IPS-18c (cell line): ENCODE data around the gene ZBTB45.
"Not testable (repeated sequence)": the region's sequence is repeated elsewhere in the genome, so short reads cannot be mapped to it uniquely, and the experiment has no call there.

Experiments used
- H3K4me3 ChIP-seq: 2 replicates; pipeline ENCODE4 v1.7.0; 2013; ENCODE audit warnings: low read depth, mild to moderate bottlenecking, low read length, moderate library complexity; ENCODE audit not compliant: insufficient read depth
- H3K9me3 ChIP-seq: one replicate; pipeline ENCODE4 v1.6.1; 2013; ENCODE audit warnings: mild to moderate bottlenecking, low read length, moderate library complexity; ENCODE audit not compliant: control insufficient read depth, insufficient read depth

Gene ZBTB45

GRCh38 chr19:58474291-58474996 is 45.2 kb downstream of the ZBTB45 start:
- Histone ChIP-seq H3K4me3 (no peak overlapping the region), H3K9me3 (no peaks in the 10 kb centered on the region)

- H3K9me3 ChIP-seq = no peaks in the 10 kb centered on the region
- H3K4me3 ChIP-seq = no peak overlapping the region
Measured at GRCh38 chr19:58473775-58474174, 45.8 kb downstream of the ZBTB45 start.

GRCh38 chr19:58471736-58472135 is 47.9 kb downstream of the ZBTB45 start:
- Histone ChIP-seq H3K9me3 (no peaks in the 10 kb centered on the region), H3K4me3 (no peak overlapping the region)

GRCh38 chr19:58470837-58471543 is 48.6 kb downstream of the ZBTB45 start:
- not testable (repeated sequence) for H3K4me3 ChIP-seq, H3K9me3 ChIP-seq

DNA sequence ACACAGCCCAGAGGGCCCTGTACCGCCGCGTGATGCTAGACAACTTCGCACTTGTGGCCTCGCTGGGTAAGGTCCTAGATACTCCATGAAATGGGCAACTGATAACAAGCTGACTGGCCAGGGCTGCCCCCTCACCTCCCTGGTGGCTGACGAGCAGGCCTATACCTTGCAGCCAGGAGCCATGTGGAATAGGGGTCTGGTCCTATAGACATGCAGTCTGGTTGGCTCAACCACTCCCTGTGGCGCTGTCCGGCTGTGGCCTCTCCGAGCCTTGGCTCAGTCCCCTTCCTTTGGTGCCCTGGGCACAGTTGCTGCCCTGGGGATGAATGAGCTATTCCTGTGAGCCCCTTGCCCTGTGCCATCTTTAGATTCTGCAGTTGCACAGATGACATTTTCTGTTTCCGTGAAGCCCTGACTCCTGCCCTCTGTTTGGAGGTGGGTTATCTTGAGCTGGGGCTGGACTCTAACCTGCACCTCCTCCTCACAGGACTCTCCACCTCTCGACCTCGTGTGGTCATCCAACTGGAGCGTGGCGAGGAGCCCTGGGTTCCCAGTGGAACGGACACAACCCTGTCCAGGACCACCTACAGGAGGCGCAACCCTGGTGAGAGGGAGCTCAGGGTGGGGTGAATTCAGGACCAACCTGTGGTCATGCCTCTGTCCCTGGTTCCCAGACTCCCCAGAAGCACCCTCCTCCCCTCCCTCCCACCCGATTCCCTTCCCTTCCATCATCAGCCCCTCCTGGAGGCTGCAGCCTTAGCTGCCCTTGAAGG is 50.2 kb downstream of the ZBTB45 start:
- H3K4me3 ChIP-seq = no peak overlapping the region
- H3K9me3 ChIP-seq = no peaks in the 10 kb centered on the region

DNA sequence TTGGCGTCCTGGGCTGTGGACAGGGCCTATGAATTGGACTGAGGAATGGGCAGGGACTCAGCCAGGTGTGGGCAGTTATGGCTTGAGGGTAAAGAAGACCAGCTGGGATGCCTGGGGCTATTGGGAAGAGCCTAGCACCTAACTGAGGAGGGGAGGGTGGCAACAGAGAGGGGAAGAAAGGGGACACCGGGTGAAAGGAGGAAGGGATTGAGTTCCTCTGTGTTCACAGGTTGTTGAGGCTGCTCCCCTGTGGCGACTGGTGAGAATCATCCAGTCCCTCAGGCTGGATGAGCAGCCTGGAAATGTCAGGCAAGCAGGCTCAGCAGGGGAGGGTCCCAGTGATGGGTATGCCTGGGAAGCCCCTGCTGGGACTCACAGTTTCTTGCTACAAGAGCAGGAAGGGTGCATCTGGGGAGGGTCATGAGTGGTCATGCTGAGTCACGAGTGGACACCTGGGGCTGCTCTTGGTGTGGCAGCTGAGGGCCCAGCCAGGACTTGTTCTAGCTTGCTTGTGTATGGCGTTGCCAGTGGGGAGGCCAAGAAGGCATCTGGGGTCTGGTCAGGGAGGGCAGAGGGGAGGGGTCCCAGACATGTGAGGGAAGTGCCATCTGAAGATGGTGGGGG is 51.3 kb downstream of the ZBTB45 start:
- Histone ChIP-seq H3K9me3 (peaks cover 2% of the 10 kb centered on the region), H3K4me3 (no peak overlapping the region)

DNA sequence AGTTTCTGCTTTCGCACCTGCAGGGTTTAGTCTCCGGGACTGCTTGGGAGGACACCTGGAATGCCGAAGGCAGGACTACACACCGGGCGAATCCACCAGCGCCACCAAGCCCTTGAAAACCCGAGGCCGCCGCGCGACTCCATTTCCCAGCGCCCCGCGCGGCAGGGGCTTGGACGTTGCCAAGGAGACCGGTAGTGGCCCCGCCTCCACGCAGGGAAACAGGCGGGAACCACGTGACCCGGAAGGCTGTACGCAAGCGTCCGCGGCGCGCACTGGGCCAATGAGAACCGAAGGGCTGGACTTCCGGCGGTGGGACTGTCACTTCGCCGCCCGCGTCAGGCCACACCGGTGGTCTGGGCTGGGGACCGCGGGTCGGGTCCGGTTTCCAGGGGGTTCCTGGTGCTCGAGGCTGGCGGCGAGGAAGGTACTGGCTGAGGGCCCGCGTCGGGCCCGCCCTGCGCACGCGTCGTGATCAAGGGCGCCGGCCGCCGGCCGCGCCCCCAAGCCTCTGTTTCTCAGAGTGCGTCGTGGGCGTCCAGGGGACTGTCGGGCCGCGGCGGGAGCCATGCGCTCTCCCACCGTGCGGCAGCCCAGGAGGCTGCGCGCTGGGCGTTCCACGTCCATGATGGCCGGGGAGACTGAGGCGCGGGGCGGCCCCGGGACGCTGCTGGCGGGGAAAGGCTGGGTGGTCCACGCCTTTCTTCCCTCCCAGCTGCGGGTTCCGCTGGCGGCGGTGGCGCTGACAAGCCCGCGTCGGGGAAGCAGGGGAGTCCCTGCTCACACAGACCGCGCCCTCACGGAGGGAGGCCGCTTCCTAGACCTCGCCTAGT is 52.6 kb downstream of the ZBTB45 start, which contains the start of gene ZNF324:
TSS of gene ZNF324 (plus strand) at position 321 of the 830 bp plus-strand sequence. CDS start 2,106 bp downstream, outside the sequence.
- peaks cover 2% of the 10 kb centered on the region for H3K9me3 ChIP-seq
- H3K4me3 ChIP-seq = peak within 1 kb of the TSS; percentile 83

DNA sequence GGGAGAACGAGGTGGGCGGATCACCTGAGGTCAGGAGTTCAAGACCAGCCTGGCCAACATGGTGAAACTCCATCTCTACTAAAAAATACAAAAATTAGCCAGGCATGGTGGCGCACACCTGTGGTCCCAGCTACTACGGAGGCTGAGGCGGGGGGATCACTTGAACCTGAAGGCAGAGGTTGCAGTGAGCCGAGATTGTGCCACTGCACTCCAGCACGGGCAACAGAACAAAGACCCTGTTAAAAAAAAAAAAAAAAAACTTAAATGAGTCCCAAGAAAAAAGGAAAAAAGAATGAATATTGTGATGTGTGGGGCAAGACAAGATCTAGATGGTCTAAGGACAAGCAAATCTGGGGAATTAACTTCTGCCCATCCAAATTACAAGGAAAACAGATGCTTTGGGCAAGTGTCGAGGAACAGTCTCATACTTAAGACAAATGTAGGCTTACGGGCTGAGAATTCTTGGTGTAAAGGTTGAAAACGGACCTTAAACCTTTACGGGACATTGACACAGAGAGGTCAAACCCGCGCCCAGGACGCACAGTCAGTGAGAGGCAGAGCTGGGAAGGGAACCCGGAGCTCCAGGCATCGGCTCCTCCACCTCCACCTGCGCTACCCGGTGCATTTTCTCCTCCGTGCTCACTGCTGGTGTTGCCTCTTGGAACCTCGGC is 53.4 kb downstream of the ZBTB45 start:
- Histone ChIP-seq H3K9me3 (peaks cover 2% of the 10 kb centered on the region), H3K4me3 (peak overlapping the region; percentile 56)
